Activated T-helper 1 cell treated with anti-CD3 and anti-CD28 coated beads, Interleukin-12 subunit alpha, Interleukin-12 subunit beta, Interleukin-2, Interleukin-4 antibody, amounts not matched to agents 30 ng/mL and 10 ng/mL and 1 ng/mL, durations not matched to agents 14 hours and 24 hours and 36 hours (primary cell): ENCODE data around the gene CAMK2A. TPM values are rescaled to one million over a fixed set of nuclear protein-coding genes. Genes with fewer than 3 reads are reported as not detected.
"Not testable (repeated sequence)": the region's sequence is repeated elsewhere in the genome, so short reads cannot be mapped to it uniquely, and the experiment has no call there.

Experiments used
- DNase-seq: peaks from one replicate; pipeline ENCODE4 v3.0.0; 2021; ENCODE audit warnings: low spot score
- H3K27ac Mint-ChIP-seq: one replicate; pipeline ENCODE4 v1.8.0; 2021; ENCODE audit warnings: mild to moderate bottlenecking, mixed read lengths
- H3K27me3 Mint-ChIP-seq: one replicate; pipeline ENCODE4 v1.8.0; 2022; ENCODE audit warnings: mild to moderate bottlenecking, moderate library complexity, mixed read lengths; ENCODE audit not compliant: insufficient read depth
- H3K36me3 Mint-ChIP-seq: one replicate; pipeline ENCODE4 v1.8.0; 2021; ENCODE audit warnings: low read depth, mixed read lengths
- H3K4me1 Mint-ChIP-seq: one replicate; pipeline ENCODE4 v1.8.0; 2021; ENCODE audit warnings: low read depth, mixed read lengths
- H3K4me3 Mint-ChIP-seq: one replicate; pipeline ENCODE4 v1.8.0; 2021; ENCODE audit warnings: mild to moderate bottlenecking, moderate library complexity, mixed read lengths
- H3K9me3 Mint-ChIP-seq: one replicate; pipeline ENCODE4 v1.8.0; 2021; ENCODE audit warnings: mixed read lengths
- intact Hi-C: fragments of 100-400 bp; cut with micrococcal nuclease; formaldehyde crosslinking; loops from one replicate; pipeline ENCODE4 v1.15.1; 2024
- total RNA-seq: library from RNA; stranded (reverse); gene quantifications from 2 replicates; pipeline ENCODE4 v1.2.3, GENCODE V29; 2022

The CAMK2A gene
- total RNA-seq, 1 donor from 2014 or later: not detected

GRCh38 chr5:150236981-150237754, 52.4 kb downstream of the CAMK2A start:
- no peak for DNase-seq
- no peaks in the 10 kb centered on the region for H3K36me3 Mint-ChIP-seq
- H3K4me1 Mint-ChIP-seq: no peaks in the 10 kb centered on the region
- H3K27ac Mint-ChIP-seq: no peak overlapping the region
- no peak overlapping the region for H3K4me3 Mint-ChIP-seq
- intact Hi-C loops: no loop called here
- H3K9me3 Mint-ChIP-seq: no peaks in the 10 kb centered on the region
- peaks cover 3% of the 10 kb centered on the region for H3K27me3 Mint-ChIP-seq

- no peak overlapping the region for H3K4me3 Mint-ChIP-seq
- no peaks in the 10 kb centered on the region for H3K36me3 Mint-ChIP-seq
- no peak overlapping the region for H3K27ac Mint-ChIP-seq
- intact Hi-C loops: no loop called here
- no peaks in the 10 kb centered on the region for H3K4me1 Mint-ChIP-seq
- H3K27me3 Mint-ChIP-seq: peaks cover 1% of the 10 kb centered on the region
- no peaks in the 10 kb centered on the region for H3K9me3 Mint-ChIP-seq
- DNase-seq: no peak
Measured at GRCh38 chr5:150236313-150236712, 53.3 kb downstream of the CAMK2A start.

GRCh38 chr5:150235500-150235854, 54.1 kb downstream of the CAMK2A start:
- Mint-ChIP-seq H3K27me3 (no peaks in the 10 kb centered on the region), H3K4me3 (no peak overlapping the region), H3K9me3 (no peaks in the 10 kb centered on the region), H3K36me3 (no peaks in the 10 kb centered on the region), H3K4me1 (no peaks in the 10 kb centered on the region), H3K27ac (no peak overlapping the region)
- intact Hi-C loops: no loop called here
- DNase-seq: no peak

- Mint-ChIP-seq H3K27ac (no peak overlapping the region), H3K4me1 (no peaks in the 10 kb centered on the region), H3K4me3 (no peak overlapping the region), H3K27me3 (no peaks in the 10 kb centered on the region), H3K36me3 (no peaks in the 10 kb centered on the region), H3K9me3 (no peaks in the 10 kb centered on the region)
- intact Hi-C loops: no loop called here
- no peak for DNase-seq
Measured at GRCh38 chr5:150234576-150235499, 54.7 kb downstream of the CAMK2A start.

GRCh38 chr5:150233706-150234105, 55.9 kb downstream of the CAMK2A start:
- H3K27me3 Mint-ChIP-seq, H3K27ac Mint-ChIP-seq, H3K4me3 Mint-ChIP-seq, H3K4me1 Mint-ChIP-seq, intact Hi-C loops, H3K36me3 Mint-ChIP-seq, DNase-seq, H3K9me3 Mint-ChIP-seq: not testable (repeated sequence)

GRCh38 chr5:150230842-150231241, 58.7 kb downstream of the CAMK2A start:
- Mint-ChIP-seq H3K36me3 (no peaks in the 10 kb centered on the region), H3K4me3 (no peak overlapping the region), H3K9me3 (no peaks in the 10 kb centered on the region), H3K27me3 (no peaks in the 10 kb centered on the region), H3K4me1 (no peaks in the 10 kb centered on the region), H3K27ac (no peak overlapping the region)
- DNase-seq: no peak
- intact Hi-C loops: no loop called here

- Mint-ChIP-seq H3K4me1 (no peaks in the 10 kb centered on the region), H3K9me3 (no peaks in the 10 kb centered on the region), H3K27ac (no peak overlapping the region), H3K4me3 (no peak overlapping the region), H3K27me3 (no peaks in the 10 kb centered on the region), H3K36me3 (no peaks in the 10 kb centered on the region)
- intact Hi-C loops: no loop called here
- DNase-seq: no peak
Measured at GRCh38 chr5:150229571-150229970, 60.0 kb downstream of the CAMK2A start.

- Mint-ChIP-seq H3K27ac (no peak overlapping the region), H3K4me1 (no peaks in the 10 kb centered on the region), H3K27me3 (no peaks in the 10 kb centered on the region), H3K36me3 (no peaks in the 10 kb centered on the region), H3K9me3 (no peaks in the 10 kb centered on the region), H3K4me3 (no peak overlapping the region)
- DNase-seq: no peak
- intact Hi-C loops: no loop called here
Measured at GRCh38 chr5:150227606-150228273, 61.8 kb downstream of the CAMK2A start.

- DNase-seq: no peak
- H3K27me3 Mint-ChIP-seq: no peaks in the 10 kb centered on the region
- intact Hi-C loops: no loop called here
Measured at GRCh38 chr5:150227036-150227435, 62.5 kb downstream of the CAMK2A start.

GRCh38 chr5:150224483-150225027, 65.0 kb downstream of the CAMK2A start:
- H3K4me1 Mint-ChIP-seq: no peaks in the 10 kb centered on the region
- H3K4me3 Mint-ChIP-seq: no peak overlapping the region
- H3K27ac Mint-ChIP-seq: no peak overlapping the region
- H3K9me3 Mint-ChIP-seq: no peaks in the 10 kb centered on the region
- H3K36me3 Mint-ChIP-seq: no peaks in the 10 kb centered on the region
- DNase-seq: no peak
- no peaks in the 10 kb centered on the region for H3K27me3 Mint-ChIP-seq
- intact Hi-C loops: no loop called here

More at GRCh38 chr5:150227036-150227435, 62.5 kb downstream of the CAMK2A start:
- Mint-ChIP-seq H3K4me3 (no peak overlapping the region), H3K36me3 (no peaks in the 10 kb centered on the region), H3K27ac (no peak overlapping the region), H3K4me1 (no peaks in the 10 kb centered on the region), H3K9me3 (no peaks in the 10 kb centered on the region)

- Mint-ChIP-seq H3K4me1 (no peaks in the 10 kb centered on the region), H3K27ac (no peak overlapping the region), H3K9me3 (no peaks in the 10 kb centered on the region), H3K27me3 (no peaks in the 10 kb centered on the region), H3K36me3 (no peaks in the 10 kb centered on the region), H3K4me3 (no peak overlapping the region)
- intact Hi-C loops: no loop called here
- DNase-seq: no peak
Measured at GRCh38 chr5:150223474-150223873, 66.1 kb downstream of the CAMK2A start.

GRCh38 chr5:150222906-150223305, 66.7 kb downstream of the CAMK2A start:
- Mint-ChIP-seq H3K36me3 (no peaks in the 10 kb centered on the region), H3K9me3 (no peaks in the 10 kb centered on the region), H3K4me3 (no peak overlapping the region), H3K27ac (no peak overlapping the region), H3K4me1 (no peaks in the 10 kb centered on the region), H3K27me3 (peaks cover 2% of the 10 kb centered on the region)
- intact Hi-C loops: no loop called here
- DNase-seq: no peak

- Mint-ChIP-seq H3K9me3 (no peaks in the 10 kb centered on the region), H3K36me3 (no peaks in the 10 kb centered on the region), H3K27ac (no peak overlapping the region), H3K4me1 (no peaks in the 10 kb centered on the region), H3K27me3 (peaks cover 8% of the 10 kb centered on the region), H3K4me3 (no peak overlapping the region)
- DNase-seq: no peak
- intact Hi-C loops: no loop called here
Measured at GRCh38 chr5:150221471-150221870, 68.1 kb downstream of the CAMK2A start.
